ENCODE results near the gene ATP6V1A.

The ATP6V1A gene

DNA sequence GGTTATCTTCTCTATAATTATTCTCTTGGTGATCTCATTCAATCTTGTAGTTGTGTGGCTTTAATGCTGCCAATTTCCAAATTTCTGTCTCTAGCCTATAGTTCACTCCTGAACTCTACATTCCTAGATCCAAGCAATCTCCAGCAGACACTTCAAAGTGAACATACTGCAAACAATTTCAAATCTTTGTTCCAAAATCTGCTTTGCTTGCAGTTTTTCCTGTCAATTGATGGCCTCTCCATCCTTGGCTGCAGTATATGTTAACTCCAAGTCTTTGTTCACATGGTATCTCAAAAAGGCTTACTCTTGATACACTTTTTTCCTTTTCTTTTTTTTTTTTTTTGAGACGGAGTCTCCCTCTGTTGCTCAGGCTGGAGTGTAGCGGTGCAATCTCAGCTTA, 18.2 kb upstream of the ATP6V1A start:
- Histone ChIP-seq H3K27me3 (ENCODE audit: insufficient read depth, low read length, poor library complexity, severe bottlenecking) (no peaks in the 10 kb centered on the region), H3K4me3 (ENCODE audit: low read length, poor library complexity, severe bottlenecking) (no peak overlapping the region), H3F3A (ENCODE audit: low read depth) (no peaks in the 10 kb centered on the region), H4K20me1 (ENCODE audit: insufficient read depth, low read length, poor library complexity, severe bottlenecking) (peaks cover 58% of the 10 kb centered on the region), H3K9ac (ENCODE audit: low read depth, low read length, poor library complexity, severe bottlenecking) (no peak overlapping the region), H3K36me3 (ENCODE audit: insufficient read depth, low read length) (peaks cover 23% of the 10 kb centered on the region; the same call in 1 of the 2 replicates), H3K9me2 (replicated peaks; ENCODE audit: low read depth, low read length) (no peaks in the 10 kb centered on the region), H3K79me2 (ENCODE audit: insufficient read depth, low read length) (peaks cover 96% of the 10 kb centered on the region), H3K4me1 (ENCODE audit: insufficient read depth, low read length, poor library complexity, severe bottlenecking) (no peaks in the 10 kb centered on the region), H3K4me2 (ENCODE audit: low read depth, low read length, poor library complexity, severe bottlenecking) (no peak overlapping the region), H3K9me3 (ENCODE audit: insufficient read depth, low read depth, low read length) (no peaks in the 10 kb centered on the region), H2AFZ (ENCODE audit: low read length) (no peak overlapping the region)
- TF ChIP-seq EZH2phosphoT487 (IDR thresholded peaks at IDR 0.05; ENCODE audit: borderline replicate concordance), result no peak
- TF ChIP-seq, protein P1, sequence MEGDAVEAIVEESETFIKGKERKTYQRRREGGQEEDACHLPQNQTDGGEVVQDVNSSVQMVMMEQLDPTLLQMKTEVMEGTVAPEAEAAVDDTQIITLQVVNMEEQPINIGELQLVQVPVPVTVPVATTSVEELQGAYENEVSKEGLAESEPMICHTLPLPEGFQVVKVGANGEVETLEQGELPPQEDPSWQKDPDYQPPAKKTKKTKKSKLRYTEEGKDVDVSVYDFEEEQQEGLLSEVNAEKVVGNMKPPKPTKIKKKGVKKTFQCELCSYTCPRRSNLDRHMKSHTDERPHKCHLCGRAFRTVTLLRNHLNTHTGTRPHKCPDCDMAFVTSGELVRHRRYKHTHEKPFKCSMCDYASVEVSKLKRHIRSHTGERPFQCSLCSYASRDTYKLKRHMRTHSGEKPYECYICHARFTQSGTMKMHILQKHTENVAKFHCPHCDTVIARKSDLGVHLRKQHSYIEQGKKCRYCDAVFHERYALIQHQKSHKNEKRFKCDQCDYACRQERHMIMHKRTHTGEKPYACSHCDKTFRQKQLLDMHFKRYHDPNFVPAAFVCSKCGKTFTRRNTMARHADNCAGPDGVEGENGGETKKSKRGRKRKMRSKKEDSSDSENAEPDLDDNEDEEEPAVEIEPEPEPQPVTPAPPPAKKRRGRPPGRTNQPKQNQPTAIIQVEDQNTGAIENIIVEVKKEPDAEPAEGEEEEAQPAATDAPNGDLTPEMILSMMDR (conservative IDR thresholded peaks at IDR 0.05; ENCODE audit: low read length), result no peak

DNA sequence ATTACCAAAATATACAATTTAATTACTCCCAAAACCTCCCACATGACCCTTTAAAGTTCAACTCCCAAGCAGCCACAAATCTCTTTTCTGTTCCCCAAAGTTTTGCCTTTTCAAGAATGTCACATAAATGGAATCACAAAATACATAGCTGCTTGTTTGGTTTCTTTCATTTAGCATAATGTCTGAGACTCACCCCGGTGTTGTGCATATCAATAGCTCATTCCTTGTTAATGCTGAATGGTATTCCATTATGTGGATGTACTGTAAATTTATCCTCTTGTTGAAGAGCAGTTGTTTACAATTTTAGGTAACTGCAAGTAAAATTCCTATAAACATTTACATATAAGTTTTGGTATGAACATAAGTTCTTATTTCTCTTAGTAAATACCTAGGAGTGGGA, 16.3 kb upstream of the ATP6V1A start:
- Histone ChIP-seq H3K4me3 (ENCODE audit: low read length, poor library complexity, severe bottlenecking) (no peak overlapping the region), H2AFZ (ENCODE audit: low read length) (no peak overlapping the region), H3K79me2 (ENCODE audit: insufficient read depth, low read length) (peaks cover 96% of the 10 kb centered on the region), H3K4me2 (ENCODE audit: low read depth, low read length, poor library complexity, severe bottlenecking) (no peak overlapping the region), H4K20me1 (ENCODE audit: insufficient read depth, low read length, poor library complexity, severe bottlenecking) (peaks cover 62% of the 10 kb centered on the region), H3K9me3 (ENCODE audit: insufficient read depth, low read depth, low read length) (no peaks in the 10 kb centered on the region), H3F3A (ENCODE audit: low read depth) (no peaks in the 10 kb centered on the region), H3K9ac (ENCODE audit: low read depth, low read length, poor library complexity, severe bottlenecking) (no peak overlapping the region), H3K9me2 (replicated peaks; ENCODE audit: low read depth, low read length) (no peaks in the 10 kb centered on the region), H3K36me3 (ENCODE audit: insufficient read depth, low read length) (peaks cover 20% of the 10 kb centered on the region; the same call in 1 of the 2 replicates), H3K27me3 (ENCODE audit: insufficient read depth, low read length, poor library complexity, severe bottlenecking) (no peaks in the 10 kb centered on the region), H3K4me1 (ENCODE audit: insufficient read depth, low read length, poor library complexity, severe bottlenecking) (no peaks in the 10 kb centered on the region)
- TF ChIP-seq EZH2phosphoT487 (IDR thresholded peaks at IDR 0.05; ENCODE audit: borderline replicate concordance), result no peak
- TF ChIP-seq, protein P1 (conservative IDR thresholded peaks at IDR 0.05; ENCODE audit: low read length), result no peak

DNA sequence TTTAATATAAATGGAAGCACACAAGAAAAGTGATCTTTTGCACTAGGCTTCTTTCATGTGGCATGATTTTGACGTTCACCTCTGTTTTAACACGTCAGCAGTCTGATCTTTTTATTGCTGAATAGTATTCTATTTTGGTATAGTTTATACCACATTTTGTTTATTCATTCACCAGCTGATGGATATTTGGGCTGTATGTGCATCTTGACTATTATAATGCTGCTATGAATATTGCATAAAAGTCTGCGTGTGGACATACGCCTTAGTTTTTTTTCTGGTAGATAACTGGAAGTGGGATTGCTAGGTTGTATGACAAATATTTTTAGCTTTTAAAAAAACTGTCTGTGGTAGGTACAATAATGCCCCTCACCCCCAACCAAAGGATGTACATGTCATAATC, 15.1 kb upstream of the ATP6V1A start:
- Histone ChIP-seq H3K36me3 (ENCODE audit: insufficient read depth, low read length) (peaks cover 24% of the 10 kb centered on the region; the same call in 1 of the 2 replicates), H4K20me1 (ENCODE audit: insufficient read depth, low read length, poor library complexity, severe bottlenecking) (peaks cover 68% of the 10 kb centered on the region), H3K4me3 (ENCODE audit: low read length, poor library complexity, severe bottlenecking) (no peak overlapping the region), H2AFZ (ENCODE audit: low read length) (no peak overlapping the region), H3K4me2 (ENCODE audit: low read depth, low read length, poor library complexity, severe bottlenecking) (no peak overlapping the region), H3F3A (ENCODE audit: low read depth) (no peaks in the 10 kb centered on the region), H3K9me3 (ENCODE audit: insufficient read depth, low read depth, low read length) (no peaks in the 10 kb centered on the region), H3K9ac (ENCODE audit: low read depth, low read length, poor library complexity, severe bottlenecking) (no peak overlapping the region), H3K27me3 (ENCODE audit: insufficient read depth, low read length, poor library complexity, severe bottlenecking) (no peaks in the 10 kb centered on the region), H3K9me2 (replicated peaks; ENCODE audit: low read depth, low read length) (no peaks in the 10 kb centered on the region), H3K79me2 (ENCODE audit: insufficient read depth, low read length) (peaks cover 98% of the 10 kb centered on the region), H3K4me1 (ENCODE audit: insufficient read depth, low read length, poor library complexity, severe bottlenecking) (peaks cover 1% of the 10 kb centered on the region)
- TF ChIP-seq, protein P1 (conservative IDR thresholded peaks at IDR 0.05; ENCODE audit: low read length), result no peak
- TF ChIP-seq EZH2phosphoT487 (IDR thresholded peaks at IDR 0.05; ENCODE audit: borderline replicate concordance), result no peak
